Heart left ventricle (tissue), 16 donors: ENCODE results near the gene KLHL8. TPM values are rescaled to one million over a fixed set of nuclear protein-coding genes. Genes with fewer than 3 reads are reported as not detected.

Source experiments
- ATAC-seq, 4 donors: fragments of 200-7000 bp; cut with Tn5 transposase; one replicate each; pipeline ENCODE4 v1.9.1; 2020 to 2022; ENCODE audit warnings: moderate library complexity in 4 of 4, mild to moderate bottlenecking in 3 of 4, moderate number of reproducible peaks in 1 of 4
- DNase-seq, 5 donors: peaks; one replicate each; pipeline ENCODE4 v3.0.0-alpha.2; 2020
- H3K27ac ChIP-seq, 12 donors: fragments of 200-600 bp; sonication (generic) in 4 of 12; one replicate each; pipeline versions ENCODE4 v1.5.0 to v1.8.0; 2016 to 2022; ENCODE audit warnings: mild to moderate bottlenecking in 2 of 12
- H3K27me3 ChIP-seq, 9 donors: fragments of 200-600 bp; sonication (generic) in 2 of 9; one replicate each; pipeline versions ENCODE4 v1.5.1 to v1.8.0; 2016 to 2022; ENCODE audit warnings: mild to moderate bottlenecking in 3 of 9
- H3K36me3 ChIP-seq, 9 donors: fragments of 200-600 bp; sonication (generic) in 2 of 9; one replicate each; pipeline versions ENCODE4 v1.5.0 to v1.8.0; 2018 to 2022; ENCODE audit warnings: mild to moderate bottlenecking in 2 of 9
- H3K4me1 ChIP-seq, 12 donors: fragments of 200-600 bp; sonication (generic) in 4 of 12; one replicate each; pipeline versions ENCODE4 v1.5.0 to v1.8.0; 2016 to 2022; ENCODE audit warnings: mild to moderate bottlenecking in 3 of 12
- H3K4me3 ChIP-seq, 12 donors: fragments of 200-600 bp; sonication (generic) in 4 of 12; one replicate each; pipeline versions ENCODE4 v1.5.0 to v1.8.0; 2017 to 2022; ENCODE audit warnings: mild to moderate bottlenecking in 9 of 12, moderate library complexity in 4 of 12
- H3K9me3 ChIP-seq, 12 donors: fragments of 200-600 bp; sonication (generic) in 4 of 12; one replicate each; pipeline versions ENCODE4 v1.5.0 to v1.8.0; 2016 to 2022; ENCODE audit warnings: mild to moderate bottlenecking in 1 of 12
- POLR2A ChIP-seq, 2 donors: fragments of 450-650 bp; IDR thresholded peaks; one replicate each; pipeline ENCODE4 v1.6.1; 2017; ENCODE audit warnings: antibody characterized with exemption in 2 of 2, mild to moderate bottlenecking in 2 of 2, moderate library complexity in 2 of 2
- WGBS, 4 donors: extraction: QIAGEN DNeasy Blood & Tissue Kit in 2 of 4; methylation state at CpG; one replicate each; pipeline versions ENCODE4 v1.1.5 to v1.1.7; 2013 to 2018; 5-methylcytosine and 5-hydroxymethylcytosine counted together
- intact Hi-C, 10 donors: fragments of 100-400 bp; cut with DNase I; formaldehyde crosslinking; loops; one replicate each; pipeline versions ENCODE4 v1.11.1 to v1.14.2; 2022
- polyA plus RNA-seq, 2 donors: library from polyadenylated mRNA; stranded (reverse); fragments of 200-250 nt; gene quantifications; one replicate each; pipeline ENCODE4 v1.2.3, GENCODE V29; 2013
- total RNA-seq, 9 donors: library from RNA; depleted of rRNA in 2 of 9; stranded (reverse); fragments of >200 nt in 2 of 9; fragmentation: NEBNext Ultra II Directional in 3 of 9; extraction: Animal tissue kit (Norgen Biotek cat#: 25700) in 3 of 9; gene quantifications; one replicate each; pipeline versions ENCODE4 v1.1.0 to v1.2.4, GENCODE V29; 2016 to 2023
- TF ChIP-seq, protein P1 (sequence below), 12 donors: fragments of 200-600 bp; sonication (generic) in 4 of 12; IDR thresholded peaks; one replicate each; pipeline versions ENCODE4 v1.5.0 to v1.8.0; 2018 to 2022; ENCODE audit warnings: antibody characterized with exemption in 12 of 12, mild to moderate bottlenecking in 5 of 12
- donor health status: ischemic (EF 13 %, LVEDD 7.1; RV severe dilation, severe dysfunction).
- donor health status: healthy with polysubstance abuse.
- donor health status: DM: no; HTN: yes; CAD: no.
- donor health status: DM: no; HTN: no; CAD: no.
- donor health status: ischemic (EF 25% LVEDD 6.9; RV normal size, moderate dysfunction).
- donor health status: ischemic (EF 25% LVEDD 5.7; RV mildly dilated, moderate dysfunction).
- donor health status: healthy.
- donor health status: DM: yes; HTN: yes; CAD: no.
- donor health status: ischemic (EF 35%, LVEDD 5.7; RV mildly dilated, moderate dysfunction).
- donor health status: nonischemic (EF 11% LVEDD 7.7; RV severe dilation, severe dysfunction).
- donor health status: DM: yes; HTN: yes; CAD: no.
- donor health status: PGD.
- donor health status: ischemic (EF 29% LVEDD 5.4; RV normal size, mild dysfunction).
- donor health status: nonischemic (EF 23%, LVEDD 6.1; RV moderate dilation, normal function).

Gene KLHL8
- total and polyA plus RNA-seq, 11 donors: 2.9 to 14.7 (median 10.1) TPM

DNA sequence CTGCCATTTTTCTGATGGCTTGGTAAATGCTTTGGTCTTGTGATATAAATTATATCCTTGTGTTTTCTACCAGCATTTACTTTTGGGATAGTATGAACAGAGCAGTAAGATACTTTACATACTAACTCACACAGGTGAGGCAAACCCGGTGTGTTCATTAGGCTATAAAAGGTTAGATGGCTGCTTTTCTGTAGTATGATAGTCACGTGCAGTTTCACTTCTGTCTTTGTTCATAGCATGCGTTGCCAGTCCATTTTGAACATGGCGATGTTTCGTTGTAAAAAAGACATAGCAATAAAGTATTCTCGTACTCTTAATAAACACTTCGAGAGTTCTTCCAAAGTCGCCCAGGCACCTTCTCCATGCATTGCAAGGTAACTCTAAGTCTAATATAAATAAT is 88.4 kb downstream of the KLHL8 start:
- TF ChIP-seq, protein P1, sequence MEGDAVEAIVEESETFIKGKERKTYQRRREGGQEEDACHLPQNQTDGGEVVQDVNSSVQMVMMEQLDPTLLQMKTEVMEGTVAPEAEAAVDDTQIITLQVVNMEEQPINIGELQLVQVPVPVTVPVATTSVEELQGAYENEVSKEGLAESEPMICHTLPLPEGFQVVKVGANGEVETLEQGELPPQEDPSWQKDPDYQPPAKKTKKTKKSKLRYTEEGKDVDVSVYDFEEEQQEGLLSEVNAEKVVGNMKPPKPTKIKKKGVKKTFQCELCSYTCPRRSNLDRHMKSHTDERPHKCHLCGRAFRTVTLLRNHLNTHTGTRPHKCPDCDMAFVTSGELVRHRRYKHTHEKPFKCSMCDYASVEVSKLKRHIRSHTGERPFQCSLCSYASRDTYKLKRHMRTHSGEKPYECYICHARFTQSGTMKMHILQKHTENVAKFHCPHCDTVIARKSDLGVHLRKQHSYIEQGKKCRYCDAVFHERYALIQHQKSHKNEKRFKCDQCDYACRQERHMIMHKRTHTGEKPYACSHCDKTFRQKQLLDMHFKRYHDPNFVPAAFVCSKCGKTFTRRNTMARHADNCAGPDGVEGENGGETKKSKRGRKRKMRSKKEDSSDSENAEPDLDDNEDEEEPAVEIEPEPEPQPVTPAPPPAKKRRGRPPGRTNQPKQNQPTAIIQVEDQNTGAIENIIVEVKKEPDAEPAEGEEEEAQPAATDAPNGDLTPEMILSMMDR (IDR thresholded peaks at IDR 0.05): no peak
- TF ChIP-seq POLR2A (IDR thresholded peaks at IDR 0.05): no peak
- Histone ChIP-seq H3K9me3 (no peaks in the 10 kb centered on the region), H3K27me3 (no peaks in the 10 kb centered on the region), H3K4me3 (no peak overlapping the region), H3K27ac (no peak overlapping the region), H3K4me1 (peaks cover 0 to 34% (median 12%) of the 10 kb centered on the region in 12 donors), H3K36me3 (peaks cover 0 to 100% (median 98%) of the 10 kb centered on the region in 9 donors)
- 92 to 95% (median 95%) methylated on average over 8 of the region's 8 CpGs for WGBS, 4 donors
- no peak for DNase-seq
- ATAC-seq: no peak
- intact Hi-C loops: no loop called here

DNA sequence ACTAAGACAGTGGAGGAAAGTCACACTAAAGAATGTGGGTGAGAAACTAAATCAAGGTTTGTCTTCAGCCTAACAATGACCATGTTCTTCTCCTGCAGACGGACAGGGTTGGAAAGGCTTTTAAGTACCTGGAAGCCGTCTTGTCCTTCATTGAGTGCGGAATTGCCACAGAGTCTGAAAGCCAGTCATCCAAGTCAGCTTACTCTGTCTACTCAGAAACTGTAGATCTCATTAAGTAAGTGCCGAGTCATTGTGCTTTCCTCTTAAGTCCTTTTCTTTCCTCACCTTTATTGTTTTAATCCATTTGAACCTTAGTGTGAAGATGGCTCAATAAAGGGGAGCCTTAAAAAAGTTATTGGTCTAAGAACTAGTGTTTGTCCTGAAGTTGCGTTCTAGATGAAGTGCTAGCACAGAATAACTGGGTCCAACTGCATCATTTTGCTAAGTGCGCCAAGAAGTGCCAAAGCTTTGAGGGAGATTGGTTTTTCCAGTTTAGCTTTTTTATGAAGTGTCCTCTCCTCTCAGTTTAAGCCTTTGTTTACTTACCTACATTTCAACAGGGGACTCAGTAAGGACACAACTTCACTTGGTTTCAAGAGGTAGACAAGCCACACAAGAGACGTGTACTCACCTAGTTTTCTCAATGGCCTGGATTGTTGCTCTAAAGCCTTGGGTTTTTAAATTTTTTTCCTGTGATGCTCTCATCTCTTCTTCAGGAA is 89.3 kb downstream of the KLHL8 start:
- no peak for TF ChIP-seq POLR2A (IDR thresholded peaks at IDR 0.05)
- TF ChIP-seq, protein P1 (IDR thresholded peaks at IDR 0.05): no peak
- DNase-seq: no peak
- 88 to 95% (median 93%) methylated on average over 7 of the region's 7 CpGs for WGBS, 4 donors
- Histone ChIP-seq H3K4me1 (peaks cover 0 to 34% (median 12%) of the 10 kb centered on the region in 12 donors), H3K36me3 (peaks cover 0 to 100% (median 98%) of the 10 kb centered on the region in 9 donors), H3K4me3 (no peak overlapping the region), H3K27me3 (no peaks in the 10 kb centered on the region), H3K27ac (no peak overlapping the region), H3K9me3 (no peaks in the 10 kb centered on the region)
- no peak for ATAC-seq
- intact Hi-C loops: no loop called here

DNA sequence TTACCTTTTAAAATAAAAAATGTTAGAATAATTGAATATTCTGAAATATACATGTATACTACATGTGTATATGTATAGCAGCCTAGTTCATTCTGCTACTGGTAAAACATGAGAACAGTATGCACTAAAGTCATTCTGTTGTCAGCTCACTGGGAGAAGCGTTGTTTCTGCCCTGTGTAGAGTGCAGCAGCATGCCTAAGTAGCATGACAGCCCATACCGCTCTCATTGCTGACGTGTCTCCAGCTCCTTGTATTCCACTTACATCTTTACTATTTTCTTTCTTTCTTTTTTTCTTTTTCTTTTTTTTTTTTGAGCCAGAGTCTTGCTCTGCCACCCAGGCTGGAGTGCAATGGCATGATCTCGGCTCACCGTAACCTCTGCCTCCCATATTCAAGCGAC is 90.7 kb downstream of the KLHL8 start:
- Histone ChIP-seq H3K4me1 (peaks cover 0 to 33% (median 12%) of the 10 kb centered on the region in 12 donors), H3K27me3 (no peaks in the 10 kb centered on the region), H3K4me3 (no peak overlapping the region), H3K9me3 (no peaks in the 10 kb centered on the region), H3K27ac (no peak overlapping the region), H3K36me3 (peaks cover 0 to 100% (median 99%) of the 10 kb centered on the region in 9 donors)
- no peak for ATAC-seq
- TF ChIP-seq, protein P1 (IDR thresholded peaks at IDR 0.05): no peak
- no peak for TF ChIP-seq POLR2A (IDR thresholded peaks at IDR 0.05)
- intact Hi-C loops: no loop called here
- DNase-seq: no peak
- WGBS, 4 donors: 95 to 97% (median 96%) methylated on average over 6 of the region's 6 CpGs

DNA sequence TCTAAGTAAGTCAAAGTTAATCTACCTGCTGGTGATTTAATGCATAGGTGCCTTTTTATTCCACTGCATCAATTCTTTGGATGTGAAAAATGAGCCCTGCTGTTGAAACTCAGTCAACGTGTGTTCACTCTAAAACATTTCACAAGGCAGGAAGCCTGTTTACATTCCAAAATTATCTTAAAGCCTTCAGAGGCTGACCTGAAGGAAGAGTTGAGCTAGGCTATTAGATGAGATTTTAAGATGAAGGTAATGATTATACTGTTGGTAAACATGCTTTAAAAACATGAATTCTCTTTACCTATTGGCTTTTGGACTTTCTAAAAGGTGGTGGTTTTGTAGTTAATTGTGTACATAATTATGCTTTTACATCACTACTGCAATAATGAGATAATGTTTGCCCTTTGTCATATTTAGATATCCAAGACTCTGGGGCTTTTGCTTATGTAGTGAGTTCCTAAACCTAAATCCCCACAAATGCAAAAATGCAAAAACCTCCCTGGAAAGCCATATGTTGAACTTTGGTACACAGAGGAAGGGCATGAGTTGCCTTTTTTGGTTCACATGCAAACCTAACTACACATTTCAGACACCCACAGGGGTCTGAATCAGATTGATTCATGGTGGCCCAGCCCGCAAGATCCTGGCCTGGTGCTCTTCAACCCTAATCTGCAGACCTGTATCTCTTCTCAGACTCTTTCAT is 92.3 kb downstream of the KLHL8 start:
- intact Hi-C loops: no loop called here
- DNase-seq (no peak), ATAC-seq (no peak)
- Histone ChIP-seq H3K27me3 (no peaks in the 10 kb centered on the region), H3K36me3 (peaks cover 0 to 99% (median 85%) of the 10 kb centered on the region in 9 donors), H3K9me3 (no peaks in the 10 kb centered on the region), H3K27ac (no peak overlapping the region), H3K4me3 (no peak overlapping the region), H3K4me1 (peaks cover 0 to 18% (median 3%) of the 10 kb centered on the region in 12 donors)
- 74 to 78% (median 75%) methylated on average over 2 of the region's 2 CpGs for WGBS, 4 donors
- TF ChIP-seq, protein P1 (IDR thresholded peaks at IDR 0.05): no peak
- no peak for TF ChIP-seq POLR2A (IDR thresholded peaks at IDR 0.05)
